HK-2 (cell line): Measurements from ENCODE around the gene CKAP4.
A peak's percentile ranks its signal among the peaks of the same experiment; 100 is the strongest.
"Not testable (repeated sequence)": the region's sequence is repeated elsewhere in the genome, so short reads cannot be mapped to it uniquely, and the experiment has no call there.

ENCODE experiments used
- DNase-seq: peaks from one replicate; pipeline ENCODE4 v3.0.0-alpha.2; 2018; ENCODE audit not compliant: unreplicated experiment

Gene CKAP4

GRCh38 chr12:106247674-106248311, at the start of gene CKAP4:
CKAP4 (minus strand) TSS chr12:106248020; CDS start chr12:106247851, 169 bp downstream.
- DNase-seq: peak; percentile 66

GRCh38 chr12:106297075-106297474, 49.3 kb upstream of the CKAP4 start:
- DNase-seq: no peak

- no peak for DNase-seq
These were observed 48.5 kb upstream of the CKAP4 start for GRCh38 chr12:106296179-106296877.

GRCh38 chr12:106292339-106292738, 44.5 kb upstream of the CKAP4 start:
- DNase-seq: no peak

GRCh38 chr12:106291342-106291741, 43.5 kb upstream of the CKAP4 start:
- DNase-seq: no peak

GRCh38 chr12:106290666-106291065, 42.8 kb upstream of the CKAP4 start:
- DNase-seq: no peak

- DNase-seq: no peak
These were observed 41.4 kb upstream of the CKAP4 start for GRCh38 chr12:106289196-106289681.

GRCh38 chr12:106288494-106289195, 40.8 kb upstream of the CKAP4 start:
- DNase-seq: no peak

GRCh38 chr12:106288101-106288493, 40.3 kb upstream of the CKAP4 start:
- no peak for DNase-seq

- no peak for DNase-seq
These were observed 39.5 kb upstream of the CKAP4 start for GRCh38 chr12:106287364-106287763.

- not testable (repeated sequence) for DNase-seq
These were observed 38.8 kb upstream of the CKAP4 start for GRCh38 chr12:106286576-106287162.

GRCh38 chr12:106285982-106286381, 38.2 kb upstream of the CKAP4 start:
- DNase-seq: no peak

GRCh38 chr12:106284358-106285105, 36.7 kb upstream of the CKAP4 start:
- DNase-seq: no peak

GRCh38 chr12:106282457-106283097, 34.8 kb upstream of the CKAP4 start:
- DNase-seq: peak; percentile 45

GRCh38 chr12:106281804-106282203, 34.0 kb upstream of the CKAP4 start:
- DNase-seq: no peak

- DNase-seq: no peak
These were observed 33.4 kb upstream of the CKAP4 start for GRCh38 chr12:106281056-106281782.

GRCh38 chr12:106280106-106280505, 32.3 kb upstream of the CKAP4 start:
- DNase-seq: no peak

GRCh38 chr12:106276032-106276740, 28.4 kb upstream of the CKAP4 start:
- DNase-seq: no peak

- DNase-seq: no peak
These were observed 27.6 kb upstream of the CKAP4 start for GRCh38 chr12:106275458-106275857.
